ACC112 (cell line): ENCODE results near the gene EID1.

Experiments used
- H2AFZ ChIP-seq: fragments of 200-600 bp; sonication (generic); one replicate; pipeline ENCODE4 v1.6.0; 2017; ENCODE audit warnings: antibody characterized with exemption, low read length; ENCODE audit not compliant: unreplicated experiment
- H3K27ac ChIP-seq: fragments of 200-600 bp; sonication (generic); 2 replicates; pipeline ENCODE4 v1.5.1; 2014; ENCODE audit warnings: low read depth, mild to moderate bottlenecking, antibody characterized with exemption, low read length, moderate library complexity
- H3K27me3 ChIP-seq: fragments of 200-600 bp; sonication (generic); 2 replicates; pipeline ENCODE4 v1.6.1; 2014; ENCODE audit warnings: mild to moderate bottlenecking, antibody characterized with exemption, low read length, moderate library complexity, mixed read lengths; ENCODE audit not compliant: insufficient read depth
- H3K36me3 ChIP-seq: fragments of 200-600 bp; sonication (generic); 2 replicates; pipeline ENCODE4 v1.6.1; 2016; ENCODE audit warnings: mild to moderate bottlenecking, antibody characterized with exemption, low read length, moderate library complexity, mixed read lengths; ENCODE audit not compliant: insufficient read depth
- H3K4me1 ChIP-seq: fragments of 200-600 bp; sonication (generic); one replicate; pipeline ENCODE4 v1.6.1; 2016; ENCODE audit warnings: low read length, mixed read lengths; ENCODE audit not compliant: insufficient read depth, unreplicated experiment, control insufficient read depth
- H3K4me3 ChIP-seq: fragments of 200-600 bp; sonication (generic); 2 replicates; pipeline ENCODE4 v1.5.1; 2014; ENCODE audit warnings: mild to moderate bottlenecking, low read depth, low read length
- H3K79me2 ChIP-seq: fragments of 200-600 bp; sonication (generic); one replicate; pipeline ENCODE4 v1.6.0; 2016; ENCODE audit warnings: low read length; ENCODE audit not compliant: control insufficient read depth, unreplicated experiment, insufficient read depth

EID1 gene

DNA sequence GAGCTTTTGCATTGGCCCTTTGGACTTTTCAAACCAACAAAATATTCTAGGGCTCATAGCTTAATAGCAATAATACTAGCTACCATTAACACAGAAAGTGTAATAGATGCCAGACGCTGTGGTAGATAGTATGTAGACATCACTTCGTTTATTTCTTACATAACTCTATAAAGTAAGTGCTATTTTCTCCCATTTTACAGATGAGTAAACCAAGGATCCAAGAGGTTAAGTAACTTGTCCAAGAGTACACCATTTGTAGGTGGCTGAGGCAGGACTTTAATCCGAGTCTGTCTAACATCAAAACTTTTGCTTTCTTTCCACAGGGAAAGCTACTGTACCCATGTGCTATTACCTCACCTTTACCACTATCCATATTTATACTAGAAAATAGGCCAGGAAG, 12.0 kb downstream of the EID1 start:
- no peaks in the 10 kb centered on the region for H3K27me3 ChIP-seq
- H3K27ac ChIP-seq = no peak overlapping the region
- H3K4me3 ChIP-seq = no peak overlapping the region
- peaks cover 17% of the 10 kb centered on the region for H3K4me1 ChIP-seq
- no peaks in the 10 kb centered on the region for H3K36me3 ChIP-seq
- no peak overlapping the region for H2AFZ ChIP-seq
- no peaks in the 10 kb centered on the region for H3K79me2 ChIP-seq

DNA sequence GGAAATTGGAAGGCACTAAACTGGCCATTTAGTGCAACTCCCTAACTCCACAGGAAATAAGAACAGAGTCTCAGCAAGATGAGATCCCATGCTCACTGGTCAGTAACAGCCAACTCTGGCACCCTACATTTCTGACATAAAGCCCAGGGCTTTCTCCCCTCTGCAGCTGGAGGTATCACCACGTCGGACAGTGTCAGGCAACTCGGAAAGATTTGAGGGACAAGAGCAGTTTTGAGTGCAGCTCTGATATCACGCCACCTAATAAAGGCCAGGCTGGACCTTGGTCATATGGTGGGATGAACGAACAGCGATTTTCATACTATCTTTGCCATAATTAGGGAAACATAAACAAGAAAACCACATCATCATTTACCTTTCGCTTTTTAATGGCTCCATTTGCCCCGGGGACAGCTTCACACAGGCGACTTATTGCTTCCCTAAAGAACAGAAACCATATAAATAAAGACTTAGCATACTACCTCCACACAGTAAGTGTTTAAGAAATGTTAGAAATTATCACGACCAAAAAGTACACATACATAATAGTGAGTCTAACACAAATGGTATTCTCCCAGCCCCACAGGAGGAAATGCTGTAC, 12.5 kb downstream of the EID1 start:
- Histone ChIP-seq H2AFZ (no peak overlapping the region), H3K27ac (no peak overlapping the region), H3K4me3 (no peak overlapping the region), H3K79me2 (no peaks in the 10 kb centered on the region), H3K4me1 (peaks cover 17% of the 10 kb centered on the region), H3K36me3 (no peaks in the 10 kb centered on the region), H3K27me3 (no peaks in the 10 kb centered on the region)

DNA sequence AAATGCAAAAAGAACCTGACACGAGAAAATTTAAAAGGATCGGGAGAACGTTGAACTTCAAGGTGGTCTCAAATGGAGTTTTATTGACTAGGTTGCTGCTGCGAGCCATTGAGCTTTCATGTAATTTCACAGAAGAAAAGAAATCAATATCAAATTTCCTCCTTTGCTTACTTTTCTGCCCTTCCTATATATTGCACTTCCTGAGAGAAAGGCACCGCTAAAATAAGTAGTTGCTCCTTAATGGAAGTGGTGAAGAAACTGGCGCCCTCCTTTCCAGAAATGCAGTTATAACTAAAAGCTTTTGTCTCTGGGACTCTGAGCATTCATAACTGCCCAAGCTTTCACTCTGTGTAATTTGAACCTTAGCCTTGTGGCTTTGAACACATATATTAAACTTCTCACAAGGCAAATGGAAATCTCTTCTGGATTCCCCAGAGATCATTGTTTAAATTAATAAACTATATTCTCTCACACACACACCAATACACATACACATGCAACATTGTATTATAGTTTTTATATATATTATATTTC, 13.4 kb downstream of the EID1 start:
- no peak overlapping the region for H3K4me3 ChIP-seq
- no peaks in the 10 kb centered on the region for H3K27me3 ChIP-seq
- H3K27ac ChIP-seq = no peak overlapping the region
- H3K4me1 ChIP-seq = peaks cover 17% of the 10 kb centered on the region
- no peaks in the 10 kb centered on the region for H3K79me2 ChIP-seq
- no peaks in the 10 kb centered on the region for H3K36me3 ChIP-seq
- H2AFZ ChIP-seq = no peak overlapping the region

DNA sequence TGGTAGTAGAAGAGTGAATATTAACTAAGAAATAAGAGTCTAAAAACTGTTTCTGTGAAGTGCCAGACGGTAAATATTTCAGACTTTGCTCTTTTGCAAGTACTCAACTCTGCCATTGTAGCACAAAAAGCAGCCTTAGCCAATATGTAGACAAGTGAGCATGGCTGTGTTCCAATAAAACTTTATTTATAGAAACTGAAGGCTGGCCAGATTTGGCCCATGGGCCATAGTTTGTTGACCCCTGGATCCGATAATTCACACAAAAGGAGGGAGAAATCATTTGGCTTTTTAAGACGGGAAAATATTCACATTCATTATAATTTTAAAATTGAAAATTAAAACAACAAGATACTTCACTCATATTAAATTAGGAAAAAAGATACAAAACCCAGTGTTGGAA, 15.4 kb downstream of the EID1 start:
- no peaks in the 10 kb centered on the region for H3K79me2 ChIP-seq
- no peaks in the 10 kb centered on the region for H3K36me3 ChIP-seq
- H2AFZ ChIP-seq = no peak overlapping the region
- no peak overlapping the region for H3K4me3 ChIP-seq
- no peaks in the 10 kb centered on the region for H3K27me3 ChIP-seq
- H3K27ac ChIP-seq = no peak overlapping the region
- H3K4me1 ChIP-seq = peaks cover 21% of the 10 kb centered on the region

DNA sequence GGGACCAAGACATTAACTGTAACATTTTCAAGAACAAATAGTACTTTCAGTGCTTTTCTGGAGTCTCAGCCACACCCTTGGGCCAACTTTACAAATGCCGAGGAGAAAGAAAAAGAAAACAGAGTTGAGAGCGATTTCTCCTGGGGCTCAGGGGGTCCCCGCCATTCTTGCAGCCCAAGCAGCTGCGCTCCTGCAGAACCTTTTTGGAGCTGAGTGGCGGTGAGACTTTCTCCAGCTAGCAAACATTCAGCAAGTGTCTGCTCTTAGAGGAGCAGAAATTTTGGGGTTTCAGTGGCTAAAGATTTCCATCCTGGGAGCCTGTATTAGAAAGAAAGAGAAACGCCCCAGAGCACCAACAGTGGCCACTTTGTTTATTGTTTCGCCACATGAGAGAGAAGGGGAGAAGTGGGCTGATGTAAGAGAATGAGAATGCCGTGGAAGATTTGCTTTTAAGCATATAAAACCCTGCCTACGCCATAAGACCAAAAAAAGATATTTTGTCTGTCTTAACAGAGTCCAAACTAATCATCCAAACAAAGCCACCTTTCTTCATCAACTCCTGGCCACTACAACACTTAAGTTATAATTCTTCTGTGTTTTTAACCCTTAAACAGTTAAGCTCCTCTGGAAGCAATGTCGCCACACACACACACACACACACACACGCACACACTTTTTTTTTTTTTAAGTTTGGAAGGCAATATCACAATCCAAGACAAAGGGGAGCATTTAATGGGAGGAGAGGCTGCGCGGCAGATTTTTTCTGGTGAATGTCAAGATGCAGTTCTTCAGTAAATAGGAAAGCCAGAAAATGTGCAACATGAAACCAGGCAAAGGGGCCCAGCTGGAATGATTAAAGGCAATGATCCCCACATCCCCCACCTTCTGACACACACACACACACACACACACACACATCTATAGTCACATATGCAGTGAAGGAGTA, 19.2 kb downstream of the EID1 start:
- Histone ChIP-seq H2AFZ (peak overlapping the region; percentile 95), H3K27ac (no peak overlapping the region), H3K36me3 (no peaks in the 10 kb centered on the region), H3K27me3 (no peaks in the 10 kb centered on the region), H3K79me2 (no peaks in the 10 kb centered on the region), H3K4me1 (peaks cover 11% of the 10 kb centered on the region), H3K4me3 (peak overlapping the region; percentile 69)

DNA sequence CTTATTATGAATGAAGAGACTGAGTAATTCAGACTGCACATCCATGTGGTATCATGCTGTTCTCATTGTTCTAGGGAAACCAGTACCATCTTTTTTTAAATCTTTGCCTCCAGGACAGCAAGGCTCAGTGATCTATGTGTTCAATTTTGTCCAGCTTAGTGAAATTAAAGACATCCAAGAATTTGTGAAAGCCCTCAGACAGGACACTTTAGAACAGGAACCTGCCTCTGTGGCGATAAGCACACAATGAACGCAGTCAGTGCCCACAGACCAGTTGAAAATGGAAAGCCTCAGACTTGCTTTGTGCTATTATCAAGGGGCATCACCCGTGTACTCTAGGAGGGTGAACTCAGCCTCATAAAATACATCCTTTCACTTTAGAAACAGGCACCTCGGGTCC, 20.1 kb downstream of the EID1 start:
- Histone ChIP-seq H3K27me3 (no peaks in the 10 kb centered on the region), H2AFZ (peak overlapping the region; percentile 95), H3K4me3 (peak overlapping the region; percentile 69), H3K79me2 (no peaks in the 10 kb centered on the region), H3K36me3 (no peaks in the 10 kb centered on the region), H3K4me1 (peaks cover 11% of the 10 kb centered on the region), H3K27ac (no peak overlapping the region)

DNA sequence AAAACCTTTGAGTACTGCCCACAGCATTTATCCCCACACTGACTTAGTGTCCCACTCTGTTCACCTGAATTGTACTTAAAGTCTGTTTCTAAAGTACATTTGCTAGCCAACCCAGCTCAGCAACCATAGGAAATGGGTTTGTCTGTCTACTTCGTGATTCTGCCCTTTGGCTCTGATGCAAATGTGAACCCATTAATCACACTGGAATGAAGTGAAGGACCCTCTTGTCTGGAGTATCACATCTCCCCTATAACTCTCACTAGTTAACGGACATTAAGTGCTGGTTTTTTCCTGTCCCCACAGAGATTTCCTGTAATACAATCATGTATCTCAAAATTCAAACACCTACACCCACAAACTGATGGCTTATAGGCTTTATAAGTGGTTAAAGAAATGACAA, 20.5 kb downstream of the EID1 start:
- Histone ChIP-seq H3K36me3 (no peaks in the 10 kb centered on the region), H3K27ac (no peak overlapping the region), H3K4me3 (no peak overlapping the region), H2AFZ (no peak overlapping the region), H3K27me3 (no peaks in the 10 kb centered on the region), H3K4me1 (peaks cover 11% of the 10 kb centered on the region), H3K79me2 (no peaks in the 10 kb centered on the region)

DNA sequence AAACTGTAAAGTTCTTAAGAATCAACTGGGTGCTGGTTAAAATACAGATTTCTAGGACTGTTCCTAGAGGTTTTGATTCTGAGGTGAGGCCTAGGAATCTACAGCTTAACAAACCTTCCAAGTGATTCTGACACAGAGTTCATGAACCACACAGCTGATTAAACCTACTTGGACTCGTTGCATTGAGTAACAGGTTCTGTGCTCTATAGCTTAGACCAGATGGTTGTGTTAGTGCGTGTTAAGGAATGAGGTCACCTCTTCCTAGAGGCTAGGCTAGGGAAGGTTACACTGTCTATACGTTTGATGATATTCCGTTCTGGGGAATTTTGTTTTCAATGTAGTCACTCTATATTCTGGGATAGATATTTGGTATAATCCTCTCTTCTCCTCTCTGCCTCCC, 21.9 kb downstream of the EID1 start:
- Histone ChIP-seq H3K4me1 (peaks cover 11% of the 10 kb centered on the region), H3K27ac (no peak overlapping the region), H2AFZ (no peak overlapping the region), H3K36me3 (no peaks in the 10 kb centered on the region), H3K4me3 (no peak overlapping the region), H3K27me3 (no peaks in the 10 kb centered on the region), H3K79me2 (no peaks in the 10 kb centered on the region)

DNA sequence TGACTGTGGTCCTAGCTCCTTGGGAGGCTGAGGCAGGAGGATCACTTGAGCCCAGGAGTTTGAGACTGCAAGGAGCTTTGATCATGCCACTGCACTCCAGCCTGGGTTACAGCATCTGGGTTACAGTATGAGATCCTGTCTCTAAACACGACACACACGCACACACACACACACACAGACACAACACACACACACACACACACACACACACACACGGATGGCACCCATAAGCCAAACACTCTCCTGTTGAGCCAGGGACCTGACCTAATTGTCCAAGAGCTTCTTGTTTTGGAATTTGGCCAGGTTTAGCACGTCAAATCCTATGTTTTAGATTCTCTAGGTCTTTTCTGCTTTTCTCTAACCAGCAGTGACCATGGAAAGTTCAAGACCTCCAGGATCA, 26.8 kb downstream of the EID1 start:
- H3K27me3 ChIP-seq = no peaks in the 10 kb centered on the region
- no peaks in the 10 kb centered on the region for H3K36me3 ChIP-seq
- no peak overlapping the region for H3K4me3 ChIP-seq
- H3K4me1 ChIP-seq = no peaks in the 10 kb centered on the region
- no peak overlapping the region for H3K27ac ChIP-seq
- H3K79me2 ChIP-seq = no peaks in the 10 kb centered on the region
- H2AFZ ChIP-seq = no peak overlapping the region

DNA sequence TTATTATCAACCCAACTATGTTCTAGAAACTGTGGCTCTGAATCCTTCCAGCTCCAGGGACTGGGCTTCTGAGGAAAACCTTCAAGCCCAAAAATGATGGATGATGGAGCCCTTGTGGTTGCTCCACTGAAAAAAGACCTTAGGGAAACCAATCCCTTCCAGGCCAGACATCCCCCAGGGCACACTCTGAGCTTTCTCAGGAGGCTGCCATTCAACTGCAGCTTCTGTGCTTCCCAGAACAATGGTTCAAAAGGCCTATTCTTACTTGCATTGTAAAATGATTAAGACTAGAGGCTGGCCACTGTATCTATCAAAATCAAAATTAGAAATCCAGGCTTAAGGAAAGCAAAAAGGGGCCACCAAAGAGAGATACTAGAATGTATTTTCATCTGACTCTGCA, 27.3 kb downstream of the EID1 start:
- Histone ChIP-seq H3K79me2 (no peaks in the 10 kb centered on the region), H2AFZ (no peak overlapping the region), H3K4me3 (no peak overlapping the region), H3K27ac (no peak overlapping the region), H3K27me3 (no peaks in the 10 kb centered on the region), H3K4me1 (no peaks in the 10 kb centered on the region), H3K36me3 (no peaks in the 10 kb centered on the region)

DNA sequence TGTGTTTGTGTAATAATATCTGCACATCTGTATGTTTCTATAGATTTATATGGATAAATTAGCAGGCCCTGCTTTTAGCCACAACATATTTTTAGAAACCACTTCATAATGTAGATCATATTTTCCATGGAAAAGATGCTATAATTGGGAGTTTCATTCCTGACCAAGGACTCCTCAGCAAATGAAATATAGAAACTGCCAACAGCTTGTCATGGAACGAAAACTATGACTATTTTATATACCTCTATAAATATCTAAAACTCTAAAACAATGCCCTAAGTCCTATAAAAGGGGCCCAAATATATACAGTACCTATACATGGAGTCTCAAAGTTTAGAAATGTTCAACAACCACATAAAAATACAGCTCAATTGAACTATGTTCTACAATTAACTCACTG, 27.9 kb downstream of the EID1 start:
- no peaks in the 10 kb centered on the region for H3K79me2 ChIP-seq
- no peaks in the 10 kb centered on the region for H3K36me3 ChIP-seq
- no peak overlapping the region for H2AFZ ChIP-seq
- no peak overlapping the region for H3K27ac ChIP-seq
- no peak overlapping the region for H3K4me3 ChIP-seq
- H3K27me3 ChIP-seq = no peaks in the 10 kb centered on the region
- no peaks in the 10 kb centered on the region for H3K4me1 ChIP-seq
